Adipose tissue (tissue), 3 donors: ENCODE measurements around the gene FBXW4. TPM values are rescaled to one million over a fixed set of nuclear protein-coding genes. Genes with fewer than 3 reads are reported as not detected.
"Not testable (repeated sequence)": the region's sequence is repeated elsewhere in the genome, so short reads cannot be mapped to it uniquely, and the experiment has no call there.

Experiments used
- H3K27ac ChIP-seq: one replicate; pipeline ENCODE4 v1.5.1; 2013; ENCODE audit warnings: low read depth, low read length
- WGBS, 3 donors: extraction: QIAGEN DNeasy Blood & Tissue Kit; methylation state at CpG; one replicate each; pipeline ENCODE4 v1.1.7; 2013; 5-methylcytosine and 5-hydroxymethylcytosine counted together
- polyA plus RNA-seq, 3 donors: library from polyadenylated mRNA; stranded (reverse); fragments of 200-250 nt; gene quantifications; one replicate each; pipeline ENCODE4 v1.2.3, GENCODE V29; 2013
- donor health status: healthy with polysubstance abuse.
- donor health status: Bipolar disorder and iron deficiency.
- donor health status: healthy.

Gene FBXW4
- polyA plus RNA-seq, 3 donors = 31.1 to 50.8 (median 34.0) TPM

DNA sequence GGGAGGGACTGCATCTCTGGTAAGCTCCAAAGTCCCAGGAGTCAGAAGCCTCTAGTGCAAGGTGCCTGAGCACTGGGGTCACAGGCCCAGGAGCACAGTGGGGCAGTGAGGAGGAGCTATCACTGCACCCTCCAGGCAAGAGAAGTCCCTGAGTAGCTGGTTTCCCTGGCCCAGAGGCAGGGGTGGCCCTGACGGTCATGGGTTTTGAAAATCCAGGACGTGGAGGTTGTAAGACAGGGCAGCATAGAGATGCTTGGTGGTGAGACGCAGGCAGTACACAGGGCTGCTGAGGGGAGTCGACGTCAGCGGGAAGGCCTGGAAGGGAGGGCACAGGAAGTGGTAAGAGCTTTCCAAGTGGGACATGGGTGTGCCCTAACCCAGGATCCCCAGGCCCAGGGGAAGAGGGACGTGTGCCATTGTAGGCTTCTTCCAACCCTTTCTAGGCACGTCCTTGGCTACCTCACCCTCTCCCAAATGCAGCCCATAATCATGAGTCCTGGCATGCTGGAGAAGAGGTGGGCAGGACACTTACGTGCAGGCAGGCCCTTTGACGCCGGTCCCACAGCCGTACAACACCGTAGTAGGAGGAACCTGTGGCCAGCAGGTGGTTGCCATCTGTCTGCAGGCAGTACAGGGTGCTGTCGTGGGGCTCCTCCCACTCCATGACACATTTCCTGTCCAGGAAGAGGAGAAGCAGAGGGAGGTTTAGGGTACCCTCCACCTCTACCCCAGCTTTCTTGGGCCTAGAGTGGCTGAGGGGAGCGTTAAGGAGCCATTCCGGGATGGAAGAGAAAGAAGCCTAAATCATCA, 83.7 kb downstream of the FBXW4 start:
- no peak overlapping the region for H3K27ac ChIP-seq
- WGBS, 3 donors = 60 to 81% (median 62%) methylated on average over 16 of the region's 16 CpGs

DNA sequence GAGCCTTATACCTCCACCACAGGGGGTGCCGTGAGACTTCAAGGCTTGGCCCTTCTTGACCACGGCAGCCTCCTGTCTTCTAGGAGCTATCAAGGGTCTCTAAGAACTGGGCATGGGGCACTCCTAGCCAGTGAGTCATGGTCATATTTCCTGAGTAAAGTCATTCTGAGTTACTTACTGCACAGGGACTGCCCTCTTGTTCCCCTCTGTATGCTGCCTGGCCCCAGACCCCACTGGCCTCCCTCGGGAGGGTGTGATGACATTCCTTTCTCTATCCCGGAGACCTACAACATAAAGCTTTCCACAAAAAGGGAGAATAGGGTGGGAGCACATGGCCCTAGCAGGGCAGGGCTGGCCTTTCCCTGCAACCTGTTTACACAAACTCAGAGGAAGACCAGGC, 85.5 kb downstream of the FBXW4 start:
- WGBS, 3 donors = 84 to 97% (median 85%) methylated on average over 4 of the region's 4 CpGs
- H3K27ac ChIP-seq = no peak overlapping the region

DNA sequence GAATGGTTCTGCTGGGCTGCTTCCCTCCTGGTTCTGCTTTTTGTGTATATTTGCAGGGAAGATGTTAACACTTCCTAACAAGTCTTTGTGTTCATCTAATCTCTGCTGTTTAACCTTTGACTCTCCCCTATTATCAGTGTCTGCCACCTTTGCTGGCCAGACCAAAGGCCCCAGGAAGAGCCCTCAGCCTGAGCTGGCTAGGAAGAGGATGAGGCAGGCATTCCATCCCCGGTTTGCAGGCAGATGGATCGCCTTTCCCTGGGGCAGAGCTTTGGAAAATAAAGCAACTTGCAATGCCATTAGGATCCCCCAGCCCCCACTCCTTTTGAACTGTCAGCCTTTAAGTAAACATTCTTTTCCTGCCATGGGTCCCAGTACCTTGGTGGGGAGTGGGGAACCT, 87.8 kb downstream of the FBXW4 start:
- H3K27ac ChIP-seq = no peak overlapping the region
- WGBS, 3 donors = 48 to 71% (median 59%) methylated on average over 2 of the region's 2 CpGs

DNA sequence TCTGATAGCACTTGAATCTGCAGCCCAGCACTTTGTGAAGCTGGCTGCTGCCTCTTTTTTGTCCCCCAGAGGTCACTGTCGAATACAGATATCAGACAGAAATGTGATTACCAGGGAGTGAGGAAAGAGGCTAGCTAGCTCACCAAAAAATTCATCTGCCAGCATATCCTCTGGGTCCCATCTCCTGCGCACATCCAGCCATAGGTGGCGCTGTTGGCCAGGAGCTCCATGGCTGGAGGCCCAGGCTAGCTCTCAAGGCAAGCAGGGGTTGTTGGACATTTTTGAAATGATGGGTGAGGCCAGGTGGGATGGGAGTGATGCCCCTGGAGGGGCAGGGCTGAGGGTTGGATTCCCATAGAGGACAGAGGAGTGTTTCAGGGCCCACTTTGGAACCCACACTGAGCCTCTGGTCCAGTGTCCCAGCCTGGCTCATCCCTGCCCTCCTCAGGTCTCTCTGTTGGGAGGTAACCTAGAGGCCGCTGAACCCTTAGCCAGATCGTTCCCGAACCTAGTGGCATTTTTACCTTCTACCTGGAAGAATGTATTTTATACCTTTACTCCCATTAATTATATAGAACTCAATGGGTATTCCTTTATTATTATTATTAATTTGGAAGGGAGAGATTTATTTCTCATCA, 92.1 kb downstream of the FBXW4 start:
- WGBS, 3 donors = 57 to 65% (median 60%) methylated on average over 6 of the region's 6 CpGs

DNA sequence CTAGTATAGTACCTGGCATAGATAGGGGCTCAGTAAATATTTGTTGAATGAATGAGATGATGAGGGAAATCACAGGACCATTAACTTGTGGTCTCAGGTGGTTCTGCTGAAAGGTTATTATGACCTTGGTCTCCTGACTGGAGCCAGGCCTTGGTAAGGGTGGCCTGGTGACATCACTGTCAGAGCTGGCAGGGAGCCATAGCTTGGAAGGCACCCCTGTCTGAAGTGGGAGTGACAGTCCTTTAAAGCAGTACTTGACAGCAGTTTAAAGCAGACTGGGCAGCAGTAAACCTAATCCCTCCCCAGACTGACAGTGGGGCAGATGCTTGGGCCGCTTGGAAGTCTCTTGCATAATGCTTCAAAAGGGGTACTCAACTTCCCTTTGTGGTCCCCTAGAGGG, 93.4 kb downstream of the FBXW4 start:
- WGBS, 3 donors = 44 to 95% (median 69%) methylated on average over 1 of the region's 1 CpG
- H3K27ac ChIP-seq = no peak overlapping the region

More for the DNA sequence above, 92.1 kb downstream of the FBXW4 start:
- no peak overlapping the region for H3K27ac ChIP-seq

DNA sequence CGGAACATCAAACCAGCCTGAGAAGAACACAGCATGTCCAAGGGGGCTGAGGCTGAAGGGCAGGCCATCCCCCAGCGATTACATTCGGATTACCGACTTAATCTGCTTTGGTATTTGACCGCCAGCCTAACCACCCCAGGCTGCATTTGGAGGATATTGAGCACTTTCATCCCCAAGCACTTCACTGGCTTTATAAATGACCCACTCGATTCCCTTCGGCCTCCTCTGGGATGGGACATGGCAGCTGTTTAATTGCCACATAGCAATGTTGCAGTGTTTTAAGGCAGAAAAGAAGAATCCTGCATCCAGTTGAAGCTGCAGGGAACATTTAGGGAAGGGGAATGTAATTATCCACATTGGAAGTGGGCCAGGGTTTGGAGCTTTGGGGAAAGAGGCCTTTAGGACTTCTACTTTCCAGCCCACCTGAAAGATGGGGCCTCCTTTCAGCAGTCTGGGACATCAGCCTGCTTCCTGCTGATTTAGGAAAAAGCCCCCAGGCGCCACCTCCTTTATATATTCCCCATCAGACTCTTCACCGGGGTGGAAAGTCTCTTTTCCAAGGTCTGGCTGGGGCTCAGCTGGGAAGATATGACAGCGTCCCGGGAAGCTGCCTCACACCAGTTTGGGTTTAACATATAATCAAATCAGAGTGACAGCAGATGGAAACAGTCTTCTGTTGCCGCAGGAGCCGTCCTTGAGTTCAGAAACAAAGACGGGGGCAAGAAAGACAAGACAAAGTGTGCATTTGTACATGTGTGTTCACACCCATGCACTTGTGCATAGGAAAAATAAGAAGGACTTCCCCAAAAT, 97.7 kb downstream of the FBXW4 start:
- WGBS, 3 donors = 75 to 87% (median 85%) methylated on average over 14 of the region's 14 CpGs
- no peak overlapping the region for H3K27ac ChIP-seq

DNA sequence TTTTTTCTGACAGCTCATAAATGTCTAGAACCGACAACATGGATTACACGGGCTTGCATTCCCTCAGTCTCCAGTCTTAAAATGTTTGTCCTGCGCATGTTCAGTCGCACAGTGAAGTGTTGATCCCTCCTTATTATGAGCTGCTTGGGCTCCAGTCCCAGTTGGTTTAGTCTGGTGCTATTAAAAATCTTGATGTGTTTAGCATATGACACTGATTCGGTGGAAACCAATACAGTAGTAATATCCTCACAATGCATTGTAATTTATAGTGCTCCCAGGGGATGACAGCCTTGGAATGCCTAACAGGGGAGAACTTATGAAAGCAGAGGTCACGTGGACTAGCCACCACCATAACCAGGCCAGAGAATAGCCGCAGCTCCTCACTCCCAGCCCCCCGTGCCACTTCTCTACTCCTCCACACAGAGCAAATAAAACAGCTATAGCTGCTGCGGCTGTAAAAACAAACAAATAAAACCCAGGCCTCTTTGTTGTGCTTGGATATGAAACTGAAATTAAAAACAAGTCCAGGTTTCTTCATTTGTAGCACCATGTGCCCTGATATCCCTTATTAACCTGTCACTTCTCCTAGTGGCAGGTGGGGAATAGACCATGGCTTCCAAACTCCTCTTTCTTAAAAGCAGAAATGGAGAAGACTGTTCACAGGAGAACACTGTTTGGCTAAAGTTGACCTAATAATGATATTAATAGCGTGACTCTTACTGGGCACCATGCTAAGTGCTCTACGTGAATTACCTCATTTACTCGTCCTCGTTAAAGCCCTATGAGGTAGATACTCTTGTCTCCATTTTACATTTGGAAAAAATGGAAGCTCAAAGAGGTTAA, 99.2 kb downstream of the FBXW4 start:
- H3K27ac ChIP-seq = no peak overlapping the region
- 70 to 89% (median 80%) methylated on average over 13 of the region's 13 CpGs for WGBS, 3 donors

DNA sequence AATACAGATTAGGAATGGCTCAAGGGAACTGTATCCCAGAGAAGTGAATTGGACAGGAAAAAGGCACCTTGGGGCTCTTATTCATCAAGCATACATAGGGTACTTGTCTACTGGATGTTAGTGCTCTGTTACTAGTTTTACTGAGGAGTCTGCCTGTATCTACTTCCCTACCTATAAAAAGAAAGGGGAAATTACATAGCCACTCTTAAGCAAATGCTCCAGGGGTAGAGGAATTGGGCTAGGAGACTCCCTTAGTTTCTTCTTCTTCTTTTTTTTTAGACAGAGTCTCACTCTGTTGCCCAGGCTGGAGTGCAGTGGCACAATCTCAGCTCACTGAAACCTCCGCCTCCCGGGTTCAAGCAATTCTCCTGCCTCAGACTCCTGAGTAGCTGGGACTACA, 101.6 kb downstream of the FBXW4 start:
- WGBS, 3 donors = 69 to 84% (median 76%) methylated on average over 2 of the region's 2 CpGs

DNA sequence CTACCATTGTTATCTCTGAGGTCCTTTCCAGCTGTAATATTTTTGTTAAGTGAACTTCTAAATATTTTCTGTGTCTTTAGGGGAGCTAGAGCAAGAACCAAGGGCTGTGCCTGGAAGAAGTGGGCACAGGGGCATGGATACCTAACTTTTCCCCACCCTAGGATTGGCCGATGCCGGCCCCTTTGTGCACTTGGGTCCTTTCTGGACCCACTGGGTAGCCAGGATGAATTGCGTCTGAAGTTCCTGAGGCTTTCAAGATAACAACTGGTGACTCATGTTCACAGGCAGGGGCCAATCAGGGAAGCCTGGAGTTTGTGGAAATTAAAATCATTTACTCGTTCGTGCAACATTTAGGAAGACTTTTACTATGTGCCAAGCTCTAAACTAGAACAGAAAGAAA, 106.1 kb downstream of the FBXW4 start:
- no peak overlapping the region for H3K27ac ChIP-seq
- 68 to 73% (median 73%) methylated on average over 5 of the region's 5 CpGs for WGBS, 3 donors

More for the DNA sequence above, 101.6 kb downstream of the FBXW4 start:
- not testable (repeated sequence) for H3K27ac ChIP-seq

DNA sequence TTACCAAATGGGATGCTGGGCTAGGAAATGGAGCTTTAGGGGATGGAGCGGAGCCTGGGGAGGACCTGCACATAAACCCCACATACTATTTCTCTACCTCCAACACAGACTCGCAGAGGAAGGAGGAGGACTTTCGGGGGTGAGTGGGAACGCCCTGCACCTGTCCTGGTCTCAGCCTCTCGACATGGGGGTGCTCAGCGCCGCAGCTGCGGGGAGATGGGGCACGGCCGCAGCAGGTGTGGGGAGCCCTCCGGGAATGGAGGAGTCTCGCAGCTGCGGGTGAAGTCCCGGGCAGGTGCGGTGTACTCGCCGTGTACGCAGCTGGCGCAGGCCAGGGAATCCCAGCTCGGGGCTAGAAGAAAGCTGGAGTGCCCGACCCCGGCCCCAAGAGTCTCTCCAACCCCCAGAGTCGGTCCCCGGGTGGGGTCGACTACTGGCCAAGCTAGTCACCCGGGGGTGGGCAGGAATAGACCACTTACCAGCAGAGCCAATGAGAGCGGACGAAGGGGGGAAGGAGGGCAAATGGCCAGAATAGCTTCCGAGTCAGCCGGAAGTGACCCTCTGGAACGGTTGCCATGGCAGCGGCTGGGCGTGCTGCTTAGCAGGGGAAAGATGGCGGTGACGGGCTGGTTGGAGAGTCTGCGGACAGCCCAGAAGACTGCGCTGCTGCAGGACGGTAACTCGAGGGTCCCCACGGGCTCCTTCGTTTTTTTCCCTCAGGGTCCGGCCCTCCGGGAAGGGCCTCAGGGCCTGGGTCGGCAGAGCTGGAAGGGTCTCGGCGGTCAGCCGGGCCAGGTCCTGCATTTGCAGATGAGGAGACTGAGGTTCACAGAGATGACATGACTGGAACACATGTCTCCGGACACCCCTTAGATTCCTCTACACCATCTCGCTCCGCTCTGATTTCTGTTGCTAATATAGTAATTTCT, 107.0 kb downstream of the FBXW4 start, which contains the start of the genes DPCD and POLL:
TSS of gene DPCD (plus strand) at position 597 of the 929 bp plus-strand sequence. CDS start at position 613, 16 bp downstream.
TSS of gene POLL (minus strand) at position 533 of the 929 bp plus-strand sequence. CDS start 897 bp downstream, outside the sequence.
- peak within 1 kb of the TSS; percentile 68 for H3K27ac ChIP-seq
- WGBS, 3 donors = 1% methylated on average over 49 to 50 of the region's 50 CpGs

DNA sequence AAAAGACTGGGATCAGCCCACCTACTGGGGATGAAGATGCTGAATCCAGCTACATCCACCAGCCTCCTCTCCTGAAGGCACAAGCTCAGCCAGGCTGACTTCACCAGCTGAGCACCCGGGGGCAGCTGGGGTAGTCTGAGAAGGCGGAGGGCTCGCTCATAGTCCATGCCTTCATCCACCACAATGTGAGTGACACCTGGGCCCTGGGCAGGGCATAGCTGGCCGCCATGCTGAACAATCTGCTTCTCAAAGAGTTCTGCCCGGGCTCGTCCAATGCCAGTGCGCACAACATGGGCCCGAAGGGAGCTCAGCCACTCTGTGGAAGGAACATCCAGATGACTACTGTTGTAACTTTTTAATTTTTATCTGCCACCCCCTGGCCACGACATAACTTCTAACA, 109.1 kb downstream of the FBXW4 start:
- H3K27ac ChIP-seq = no peak overlapping the region
- 95 to 97% (median 96%) methylated on average over 9 of the region's 9 CpGs for WGBS, 3 donors

DNA sequence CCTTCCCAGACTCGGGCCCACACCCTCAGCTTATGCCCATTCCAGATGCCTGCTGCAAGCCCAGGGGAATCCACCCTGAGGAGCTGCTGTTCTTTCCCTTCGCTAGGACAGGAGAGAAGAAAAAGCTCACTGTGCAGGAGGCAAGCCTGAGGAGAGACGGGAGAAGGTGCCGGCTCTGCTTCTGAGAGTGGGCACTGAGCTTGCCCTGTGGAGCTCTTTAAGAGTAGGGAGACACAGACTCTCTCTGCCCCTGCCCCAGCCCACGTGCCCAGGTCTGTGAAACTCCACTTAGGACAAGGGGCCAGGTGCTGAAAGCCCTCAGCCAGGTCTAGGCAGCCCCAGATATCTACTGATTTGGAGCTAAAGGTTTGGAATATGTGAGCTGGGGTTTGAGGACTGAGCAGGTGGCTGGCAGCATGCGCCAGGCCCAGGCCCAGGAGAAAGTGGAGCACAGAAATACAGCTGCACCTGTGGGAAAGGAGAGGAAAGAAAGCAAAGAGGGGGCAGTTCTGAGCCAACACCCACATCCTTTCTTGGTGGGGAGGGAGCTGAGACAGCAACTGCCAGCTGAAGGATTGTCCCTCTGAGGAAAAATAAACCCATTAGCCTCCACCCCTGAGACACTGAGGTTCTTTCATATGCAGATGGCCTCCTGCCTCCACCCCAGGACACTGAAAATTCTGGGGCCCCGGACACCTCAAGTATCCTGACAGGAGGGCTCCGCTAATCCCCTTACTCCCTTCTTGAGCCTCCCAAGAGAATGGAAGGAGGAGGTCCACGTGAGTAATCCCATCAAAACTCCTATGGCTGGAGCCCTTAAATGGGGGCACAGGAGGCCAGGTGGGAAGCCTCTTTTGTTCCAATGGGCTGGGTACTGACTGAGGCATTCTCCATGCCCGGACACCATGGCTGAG, 114.2 kb downstream of the FBXW4 start:
- H3K27ac ChIP-seq = no peak overlapping the region
- 83 to 90% (median 88%) methylated on average over 10 of the region's 10 CpGs for WGBS, 3 donors

DNA sequence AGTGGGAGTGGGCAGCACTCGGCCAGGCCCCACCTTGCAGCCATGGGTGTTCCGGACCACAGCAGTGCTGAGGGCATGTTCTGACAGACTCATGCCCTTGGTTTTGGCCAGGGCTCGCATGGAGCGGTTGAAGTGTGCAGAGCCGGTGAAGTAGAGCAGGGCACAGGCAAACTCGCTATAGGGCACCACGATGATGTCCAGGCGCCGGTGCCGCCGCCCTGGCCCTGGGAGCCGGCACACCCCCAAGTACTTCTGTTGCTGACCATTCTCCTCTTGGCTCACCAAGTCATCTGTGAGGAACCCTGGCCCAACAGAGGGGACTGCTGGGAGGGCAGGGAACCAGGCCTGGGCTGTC, 115.5 kb downstream of the FBXW4 start:
- no peak overlapping the region for H3K27ac ChIP-seq
- 94 to 98% (median 96%) methylated on average over 10 to 12 of the region's 12 CpGs for WGBS, 3 donors

DNA sequence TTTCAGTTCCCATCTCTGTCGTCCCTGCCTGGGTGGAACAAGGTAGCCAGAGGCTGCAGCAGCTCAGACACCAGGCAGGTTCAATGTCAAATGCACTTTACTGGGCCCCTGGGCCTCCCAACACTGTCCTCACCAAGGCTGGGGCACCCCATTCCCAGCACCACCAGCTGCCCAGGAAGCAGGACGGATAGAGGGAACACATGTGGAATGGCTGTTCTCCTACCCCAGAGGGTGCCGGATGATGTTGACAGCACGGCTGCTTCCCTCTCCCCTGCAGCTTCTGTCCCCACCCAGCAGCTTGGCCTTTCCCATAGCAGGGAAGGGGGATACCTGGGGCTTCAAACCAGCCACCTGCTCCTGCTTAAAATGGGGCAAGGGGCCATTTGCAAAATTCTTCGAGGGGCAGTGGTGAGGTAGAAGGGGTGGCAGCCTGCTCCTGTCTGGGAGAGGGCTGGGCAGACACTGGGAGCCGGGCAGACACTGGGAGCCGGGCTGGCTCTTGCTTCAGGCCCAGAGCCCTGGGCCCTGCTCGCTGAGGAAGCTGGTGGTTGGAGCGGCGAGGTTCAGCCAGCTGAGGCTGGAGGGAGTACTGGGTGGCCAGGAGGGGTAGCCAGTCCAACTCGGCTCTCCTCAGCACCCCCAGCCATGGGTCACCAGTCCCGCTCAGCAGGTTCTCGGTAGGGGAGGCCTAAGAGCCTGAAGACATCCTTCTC, 116.0 kb downstream of the FBXW4 start:
- no peak overlapping the region for H3K27ac ChIP-seq
- 88 to 94% (median 92%) methylated on average over 13 of the region's 13 CpGs for WGBS, 3 donors

DNA sequence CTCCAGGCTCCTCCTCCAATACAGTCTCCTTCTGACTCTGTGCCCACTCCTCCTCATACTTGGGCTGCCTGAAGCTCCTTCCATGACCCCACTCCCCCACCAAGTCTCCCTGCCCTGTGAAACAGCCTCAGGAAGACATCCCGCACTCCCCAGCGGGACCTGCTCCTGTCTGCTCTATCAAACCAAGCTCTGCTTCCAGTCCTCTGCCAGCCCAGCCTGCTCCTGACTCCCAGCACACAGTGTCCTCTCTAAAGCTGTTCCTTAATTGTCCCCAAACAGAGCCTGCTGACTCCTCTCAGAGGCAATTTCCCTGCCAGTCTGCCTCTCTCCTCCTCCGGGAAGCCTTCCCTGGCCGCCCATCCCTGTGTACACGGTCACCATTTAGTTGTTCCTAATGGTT, 116.8 kb downstream of the FBXW4 start:
- 86 to 88% (median 87%) methylated on average over 5 of the region's 5 CpGs for WGBS, 3 donors

More for the DNA sequence above, 116.8 kb downstream of the FBXW4 start:
- H3K27ac ChIP-seq = no peak overlapping the region
